Glomerular endothelial cell (primary cell): ENCODE data around the gene NEUROG1. TPM values are rescaled to one million over a fixed set of nuclear protein-coding genes. Genes with fewer than 3 reads are reported as not detected.
"Not testable (repeated sequence)": the region's sequence is repeated elsewhere in the genome, so short reads cannot be mapped to it uniquely, and the experiment has no call there.

Experiments used
- DNase-seq: peaks from one replicate; pipeline ENCODE4 v3.0.0-alpha.2; 2011; ENCODE audit warnings: low read depth, low spot score; ENCODE audit errors: extremely low read depth
- total RNA-seq: library from RNA; depleted of rRNA; stranded (reverse); fragments of >200 nt; gene quantifications from 2 replicates; pipeline ENCODE4 v1.2.3, GENCODE V29; 2015

The NEUROG1 gene
- total RNA-seq, 1 donor from 2014 or later = not detected

- no peak for DNase-seq
Measured at GRCh38 chr5:135538261-135538660, 2.5 kb upstream of the NEUROG1 start.

GRCh38 chr5:135537745-135538144, 2.0 kb upstream of the NEUROG1 start:
- DNase-seq = no peak

- DNase-seq = no peak
Measured at GRCh38 chr5:135537271-135537670, 1.5 kb upstream of the NEUROG1 start.

- no peak for DNase-seq
Measured at GRCh38 chr5:135535420-135535819, 344 bp downstream of the NEUROG1 start.

- DNase-seq = no peak
Measured at GRCh38 chr5:135534609-135535419, 950 bp downstream of the NEUROG1 start.

- DNase-seq = no peak
Measured at GRCh38 chr5:135533794-135534193, 2.0 kb downstream of the NEUROG1 start.

GRCh38 chr5:135533334-135533733, 2.4 kb downstream of the NEUROG1 start:
- DNase-seq = no peak

- not testable (repeated sequence) for DNase-seq
Measured at GRCh38 chr5:135529576-135529975, 6.2 kb downstream of the NEUROG1 start.

- no peak for DNase-seq
Measured at GRCh38 chr5:135526924-135527323, 8.8 kb downstream of the NEUROG1 start.

GRCh38 chr5:135521964-135522363, 13.8 kb downstream of the NEUROG1 start:
- DNase-seq = no peak

GRCh38 chr5:135517631-135518030, 18.1 kb downstream of the NEUROG1 start:
- no peak for DNase-seq

GRCh38 chr5:135514116-135514515, 21.6 kb downstream of the NEUROG1 start:
- no peak for DNase-seq

- DNase-seq = no peak
Measured at GRCh38 chr5:135511761-135512575, 23.8 kb downstream of the NEUROG1 start.

GRCh38 chr5:135509995-135510394, 25.8 kb downstream of the NEUROG1 start:
- no peak for DNase-seq

GRCh38 chr5:135508496-135509005, 27.2 kb downstream of the NEUROG1 start:
- DNase-seq = no peak

GRCh38 chr5:135505973-135506372, 29.8 kb downstream of the NEUROG1 start:
- DNase-seq = no peak

- DNase-seq = no peak
Measured at GRCh38 chr5:135504376-135504775, 31.4 kb downstream of the NEUROG1 start.

GRCh38 chr5:135503871-135504270, 31.9 kb downstream of the NEUROG1 start:
- DNase-seq = no peak

- DNase-seq = no peak
Measured at GRCh38 chr5:135502836-135503520, 32.8 kb downstream of the NEUROG1 start.

GRCh38 chr5:135501965-135502364, 33.8 kb downstream of the NEUROG1 start:
- no peak for DNase-seq

- DNase-seq = no peak
Measured at GRCh38 chr5:135498637-135498995, 37.1 kb downstream of the NEUROG1 start.
